Sigmoid colon (tissue), 7 donors: ENCODE results near the gene ASS1. TPM values are rescaled to one million over a fixed set of nuclear protein-coding genes. Genes with fewer than 3 reads are reported as not detected.

ENCODE experiments used
- DNase-seq: peaks from one replicate; pipeline ENCODE4 v3.0.0-alpha.2; 2019
- H3K27ac ChIP-seq, 4 donors: fragments of 200-600 bp; sonication (generic); one replicate each; pipeline ENCODE4 v1.5.1; 2016 to 2019; ENCODE audit warnings: mild to moderate bottlenecking in 1 of 4
- H3K27me3 ChIP-seq, 3 donors: fragments of 200-600 bp; sonication (generic); one replicate each; pipeline ENCODE4 v1.5.1; 2019; ENCODE audit warnings: mild to moderate bottlenecking in 1 of 3
- H3K36me3 ChIP-seq, 4 donors: fragments of 200-600 bp; sonication (generic); one replicate each; pipeline ENCODE4 v1.5.1; 2016 to 2019
- H3K4me1 ChIP-seq, 4 donors: fragments of 200-600 bp; sonication (generic); one replicate each; pipeline ENCODE4 v1.5.1; 2017 to 2019
- H3K4me3 ChIP-seq, 4 donors: fragments of 200-600 bp; sonication (generic); one replicate each; pipeline ENCODE4 v1.5.1; 2017 to 2019; ENCODE audit warnings: mild to moderate bottlenecking in 2 of 4, moderate library complexity in 1 of 4
- H3K9me3 ChIP-seq, 4 donors: fragments of 200-600 bp in 3 of 4; sonication (generic) in 3 of 4; one replicate each; pipeline versions ENCODE4 v1.5.1 to v1.6.1; 2013 to 2019
- EP300 ChIP-seq, 4 donors: sonication (generic); formaldehyde crosslinking; IDR thresholded peaks; one replicate each; pipeline ENCODE4 v1.6.1; 2017; ENCODE audit warnings: antibody characterized with exemption in 4 of 4
- POLR2A ChIP-seq, 2 donors: fragments of 450-650 bp; IDR thresholded peaks; one replicate each; pipeline ENCODE4 v1.6.1; 2016; ENCODE audit warnings: antibody characterized with exemption in 2 of 2, mild to moderate bottlenecking in 2 of 2, moderate library complexity in 2 of 2
- POLR2AphosphoS5 ChIP-seq, 4 donors: sonication (generic); formaldehyde crosslinking; IDR thresholded peaks; one replicate each; pipeline ENCODE4 v1.6.1; 2017; ENCODE audit warnings: antibody characterized with exemption in 4 of 4
- WGBS, 2 donors: extraction: QIAGEN DNeasy Blood & Tissue Kit; methylation state at CpG; one replicate each; pipeline ENCODE4 v1.1.7; 2013; 5-methylcytosine and 5-hydroxymethylcytosine counted together
- intact Hi-C: fragments of 100-400 bp; cut with DNase I; formaldehyde crosslinking; loops from one replicate; pipeline ENCODE4 v1.15.1; 2023
- polyA plus RNA-seq, 3 donors: library from polyadenylated mRNA; stranded (reverse); fragments of 200-250 nt; gene quantifications; one replicate each; pipeline ENCODE4 v1.2.3, GENCODE V29; 2013
- total RNA-seq, 4 donors: library from RNA; depleted of rRNA; stranded (reverse); fragments of >200 nt; gene quantifications; one replicate each; pipeline ENCODE4 v1.1.0, GENCODE V29; 2016
- TF ChIP-seq, protein P1 (sequence below), 4 experiments: fragments of 450-650 bp in 3 of 4; fragments of 200-600 bp in 1 of 4; IDR thresholded peaks; one replicate each; pipeline ENCODE4 v1.5.1; 2016 to 2019; ENCODE audit warnings: antibody characterized with exemption in 4 of 4, mild to moderate bottlenecking in 3 of 4, moderate library complexity in 2 of 4
- donor health status: healthy with polysubstance abuse.
- donor health status: Bipolar disorder and iron deficiency.
- donor health status: healthy.

The ASS1 gene
- total and polyA plus RNA-seq, 7 donors: 65.8 to 1,420 (median 84.2) TPM

DNA sequence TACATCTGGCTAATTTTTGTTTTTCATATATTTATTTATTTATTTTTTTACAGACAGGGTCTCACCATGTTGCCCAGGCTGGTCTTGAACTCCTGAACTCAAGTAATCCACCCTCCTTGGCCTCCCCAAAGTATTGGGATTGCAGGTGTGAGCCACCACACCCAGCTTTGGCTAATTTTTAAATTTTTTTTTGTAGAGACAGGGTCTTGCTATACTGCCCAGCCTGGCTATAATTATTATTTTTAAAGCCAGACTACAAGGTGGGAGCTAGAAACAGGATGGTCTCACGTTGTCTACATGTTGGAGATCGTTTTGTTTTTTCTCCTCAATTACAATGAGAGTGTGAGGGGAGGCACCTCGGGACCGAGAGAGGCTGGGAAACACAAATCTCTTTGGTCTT lies 23.8 kb downstream of the ASS1 start:
- WGBS, 2 donors: 47 to 78% methylated on average over 4 of the region's 4 CpGs
- TF ChIP-seq, protein P1, sequence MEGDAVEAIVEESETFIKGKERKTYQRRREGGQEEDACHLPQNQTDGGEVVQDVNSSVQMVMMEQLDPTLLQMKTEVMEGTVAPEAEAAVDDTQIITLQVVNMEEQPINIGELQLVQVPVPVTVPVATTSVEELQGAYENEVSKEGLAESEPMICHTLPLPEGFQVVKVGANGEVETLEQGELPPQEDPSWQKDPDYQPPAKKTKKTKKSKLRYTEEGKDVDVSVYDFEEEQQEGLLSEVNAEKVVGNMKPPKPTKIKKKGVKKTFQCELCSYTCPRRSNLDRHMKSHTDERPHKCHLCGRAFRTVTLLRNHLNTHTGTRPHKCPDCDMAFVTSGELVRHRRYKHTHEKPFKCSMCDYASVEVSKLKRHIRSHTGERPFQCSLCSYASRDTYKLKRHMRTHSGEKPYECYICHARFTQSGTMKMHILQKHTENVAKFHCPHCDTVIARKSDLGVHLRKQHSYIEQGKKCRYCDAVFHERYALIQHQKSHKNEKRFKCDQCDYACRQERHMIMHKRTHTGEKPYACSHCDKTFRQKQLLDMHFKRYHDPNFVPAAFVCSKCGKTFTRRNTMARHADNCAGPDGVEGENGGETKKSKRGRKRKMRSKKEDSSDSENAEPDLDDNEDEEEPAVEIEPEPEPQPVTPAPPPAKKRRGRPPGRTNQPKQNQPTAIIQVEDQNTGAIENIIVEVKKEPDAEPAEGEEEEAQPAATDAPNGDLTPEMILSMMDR (IDR thresholded peaks at IDR 0.05): no peak
- TF ChIP-seq POLR2AphosphoS5 (IDR thresholded peaks at IDR 0.05) (no peak), EP300 (IDR thresholded peaks at IDR 0.05) (no peak), POLR2A (IDR thresholded peaks at IDR 0.05) (no peak)
- H3K4me3 ChIP-seq: no peak overlapping the region
- no peaks in the 10 kb centered on the region for H3K27me3 ChIP-seq
- intact Hi-C loops: no loop called here
- no peaks in the 10 kb centered on the region for H3K4me1 ChIP-seq
- no peak for DNase-seq
- H3K27ac ChIP-seq: no peak overlapping the region
- H3K9me3 ChIP-seq: no peaks in the 10 kb centered on the region
- H3K36me3 ChIP-seq: peaks cover 0 to 52% (median 10%) of the 10 kb centered on the region in 4 donors

DNA sequence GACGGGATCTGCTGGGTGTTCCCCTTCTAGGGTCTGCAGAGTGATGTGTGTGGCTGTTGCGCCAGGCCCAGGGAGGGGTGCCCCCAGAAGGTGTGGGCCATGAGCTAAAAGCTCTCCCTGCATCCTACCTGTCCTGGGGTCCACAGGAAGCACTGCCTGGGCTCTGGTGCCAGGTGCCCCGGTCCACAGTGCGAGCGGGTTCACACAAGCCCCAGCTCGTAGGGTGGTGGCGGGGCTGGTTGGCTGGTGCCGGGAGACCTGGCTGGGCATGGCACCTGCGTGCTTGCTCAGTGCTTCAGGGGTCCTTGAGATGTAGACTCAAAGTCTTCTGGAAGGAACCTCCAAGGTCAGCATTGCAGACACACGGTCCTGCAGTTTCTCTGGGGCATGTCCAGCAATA lies 25.5 kb downstream of the ASS1 start:
- H3K36me3 ChIP-seq: peaks cover 0 to 39% (median 10%) of the 10 kb centered on the region in 4 donors
- no peak overlapping the region for H3K4me3 ChIP-seq
- H3K9me3 ChIP-seq: no peaks in the 10 kb centered on the region
- TF ChIP-seq, protein P1 (IDR thresholded peaks at IDR 0.05): no peak
- TF ChIP-seq POLR2A (IDR thresholded peaks at IDR 0.05) (no peak), POLR2AphosphoS5 (IDR thresholded peaks at IDR 0.05) (no peak), EP300 (IDR thresholded peaks at IDR 0.05) (no peak)
- H3K27me3 ChIP-seq: no peaks in the 10 kb centered on the region
- WGBS, 2 donors: 90 to 96% methylated on average over 10 of the region's 10 CpGs
- no peak for DNase-seq
- no peak overlapping the region for H3K27ac ChIP-seq
- intact Hi-C loops: no loop called here
- no peaks in the 10 kb centered on the region for H3K4me1 ChIP-seq

DNA sequence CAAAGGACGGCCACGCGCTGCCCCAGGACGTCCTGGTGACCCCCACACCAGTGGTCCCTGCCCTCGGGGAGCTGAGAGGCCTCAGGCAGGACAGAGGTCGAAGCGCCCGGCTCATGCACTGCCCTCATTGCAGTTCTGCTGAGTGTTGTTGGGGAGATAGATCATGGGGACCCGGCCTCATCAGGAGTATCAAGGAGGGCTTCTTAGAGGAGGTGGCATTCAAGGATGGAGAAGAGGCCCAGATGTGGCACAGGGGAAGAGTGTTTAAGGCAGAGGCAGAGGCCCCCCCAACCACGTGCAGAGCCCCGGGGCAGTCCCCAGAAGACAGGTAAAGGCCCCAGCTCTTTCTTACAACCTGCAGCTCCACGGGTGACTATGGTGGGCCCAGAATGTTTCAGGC lies 26.2 kb downstream of the ASS1 start:
- H3K27me3 ChIP-seq: no peaks in the 10 kb centered on the region
- H3K36me3 ChIP-seq: peaks cover 0 to 33% (median 9%) of the 10 kb centered on the region in 4 donors
- H3K4me3 ChIP-seq: no peak overlapping the region
- DNase-seq: no peak
- TF ChIP-seq, protein P1 (IDR thresholded peaks at IDR 0.05): no peak
- TF ChIP-seq POLR2A (IDR thresholded peaks at IDR 0.05) (no peak), EP300 (IDR thresholded peaks at IDR 0.05) (no peak)
- no peak overlapping the region for H3K27ac ChIP-seq
- WGBS, 2 donors: 89 to 91% methylated on average over 12 of the region's 12 CpGs
- intact Hi-C loops: no loop called here
- no peaks in the 10 kb centered on the region for H3K4me1 ChIP-seq
- H3K9me3 ChIP-seq: no peaks in the 10 kb centered on the region

DNA sequence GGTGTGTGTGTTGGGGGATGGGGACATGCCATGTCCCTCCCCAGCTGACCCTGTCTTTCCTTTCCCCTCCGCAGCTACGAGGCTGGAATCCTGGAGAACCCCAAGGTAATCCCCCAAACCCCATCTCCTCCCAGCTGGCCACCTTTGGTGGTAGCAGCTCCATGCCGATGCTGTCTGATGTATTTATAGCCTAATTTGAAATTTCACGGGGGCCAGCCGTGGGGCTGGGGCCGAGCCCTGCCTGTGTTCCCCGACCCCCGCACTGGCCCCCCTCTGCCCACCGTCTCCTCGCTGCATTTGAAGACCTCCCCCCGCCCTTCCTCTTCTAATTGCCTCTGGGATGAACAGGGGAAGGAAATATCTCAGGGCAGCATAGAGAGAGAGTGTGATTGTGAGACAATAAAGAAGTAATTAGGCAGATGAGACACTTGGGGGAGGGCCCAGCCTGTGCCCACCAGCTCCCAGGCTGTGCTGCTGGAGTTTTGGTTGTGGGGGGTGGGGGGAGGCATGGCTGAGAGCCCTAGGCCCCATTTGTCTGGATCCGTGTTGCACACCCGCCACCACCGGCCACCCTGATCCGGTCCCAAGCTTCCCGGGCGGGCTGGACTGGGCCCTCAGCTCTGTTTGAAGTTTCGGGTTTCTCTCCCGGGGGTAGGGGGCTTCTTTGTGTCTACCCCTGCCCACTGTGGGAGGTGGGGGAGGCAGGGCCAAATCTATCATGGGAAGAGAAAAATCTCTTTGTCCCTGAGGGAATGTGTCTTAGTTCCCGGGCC lies 26.8 kb downstream of the ASS1 start:
- Histone ChIP-seq H3K27ac (no peak overlapping the region), H3K27me3 (no peaks in the 10 kb centered on the region), H3K9me3 (no peaks in the 10 kb centered on the region), H3K36me3 (peaks cover 0 to 31% (median 6%) of the 10 kb centered on the region in 4 donors), H3K4me3 (no peak overlapping the region), H3K4me1 (no peaks in the 10 kb centered on the region)
- 54 to 80% methylated on average over 20 of the region's 20 CpGs for WGBS, 2 donors
- TF ChIP-seq EP300 (IDR thresholded peaks at IDR 0.05) (no peak), POLR2A (IDR thresholded peaks at IDR 0.05) (no peak), POLR2AphosphoS5 (IDR thresholded peaks at IDR 0.05) (no peak)
- TF ChIP-seq, protein P1 (IDR thresholded peaks at IDR 0.05): no peak
- DNase-seq: no peak
- intact Hi-C loops: no loop called here
